IMR-90 (cell line): ENCODE measurements around the gene GSTP1.

Source experiments
- CEBPB ChIP-seq: IDR thresholded peaks from 2 replicates; pipeline ENCODE4 v1.6.1; 2012; ENCODE audit warnings: low read depth, low read length, improper control_type of control experiment
- CHD1 ChIP-seq: IDR thresholded peaks from 2 replicates; pipeline ENCODE4 v1.6.1; 2012; ENCODE audit warnings: low read depth, low read length, improper control_type of control experiment
- CTCF ChIP-seq: conservative IDR thresholded peaks from 2 replicates; pipeline ENCODE4 v1.5.1; 2012; ENCODE audit warnings: mild to moderate bottlenecking, low read depth, low read length, improper control_type of control experiment
- ELK1 ChIP-seq: fragments of 150-350 bp; IDR thresholded peaks from 2 replicates; pipeline ENCODE4 v1.6.1; 2016; ENCODE audit warnings: low read depth, mild to moderate bottlenecking, low read length, moderate library complexity, borderline replicate concordance
- FOS ChIP-seq: fragments of 150-350 bp; IDR thresholded peaks from 2 replicates; pipeline ENCODE4 v1.6.1; 2016; ENCODE audit warnings: low read depth, low read length
- MXI1 ChIP-seq: IDR thresholded peaks from 2 replicates; pipeline ENCODE4 v1.6.1; 2012; ENCODE audit warnings: low read depth, mild to moderate bottlenecking, low read length, moderate library complexity, borderline replicate concordance
- POLR2A ChIP-seq: IDR thresholded peaks from 2 replicates; pipeline ENCODE4 v1.6.1; 2012; ENCODE audit warnings: mild to moderate bottlenecking, low read depth, low read length
- RAD21 ChIP-seq: IDR thresholded peaks from 2 replicates; pipeline ENCODE4 v1.6.1; 2012; ENCODE audit warnings: low read length, improper control_type of control experiment
- RFX5 ChIP-seq: IDR thresholded peaks from 2 replicates; pipeline ENCODE4 v1.8.0; 2012; ENCODE audit warnings: low read depth, mild to moderate bottlenecking, low read length, moderate library complexity
- SMC3 ChIP-seq: fragments of 150-350 bp; IDR thresholded peaks from 2 replicates; pipeline ENCODE4 v1.6.1; 2016; ENCODE audit warnings: low read depth, mild to moderate bottlenecking, antibody characterized with exemption, low read length, moderate library complexity
- USF2 ChIP-seq: fragments of 150-350 bp; IDR thresholded peaks from 2 replicates; pipeline ENCODE4 v1.6.1; 2017; ENCODE audit warnings: mild to moderate bottlenecking, antibody characterized with exemption, low read length, low read depth

- no peak for TF ChIP-seq FOS
- no peak for TF ChIP-seq CTCF
- TF ChIP-seq ELK1 = no peak
- TF ChIP-seq USF2 = no peak
- no peak for TF ChIP-seq POLR2A
- no peak for TF ChIP-seq RFX5
- TF ChIP-seq CEBPB = no peak
- TF ChIP-seq MXI1 = no peak
- TF ChIP-seq CHD1 = no peak
- no peak for TF ChIP-seq SMC3
- TF ChIP-seq RAD21 = no peak
Measured at GRCh38 chr11:67544616-67545242, 38.9 kb upstream of the GSTP1 start.
